ENCODE data around the gene DNAH10.

DNA sequence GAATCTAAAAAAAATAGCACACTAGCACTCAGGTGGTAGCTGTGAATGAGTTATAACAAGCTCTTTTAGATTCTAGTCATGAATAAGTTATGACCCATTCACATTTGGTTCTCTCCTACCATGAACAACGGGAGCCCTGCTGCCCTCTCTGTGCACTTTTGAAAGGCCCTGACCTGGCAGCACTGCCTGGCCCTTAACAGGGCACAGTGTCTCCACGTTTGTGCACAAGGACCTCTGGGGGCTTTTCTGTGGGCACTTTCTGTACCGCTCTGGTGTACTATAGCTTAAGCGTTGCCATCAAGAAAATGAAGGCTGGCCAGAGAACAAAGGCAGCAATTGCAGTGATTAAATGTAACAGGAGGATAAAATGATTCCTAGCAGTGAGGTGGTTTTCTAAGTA is 189.4 kb downstream of the DNAH10 start:
- TF ChIP-seq ZSCAN31 (CRISPR knock-in tag; IDR thresholded peaks at IDR 0.05; ENCODE audit: low read depth) (no peak), GABPA (IDR thresholded peaks at IDR 0.05; ENCODE audit: low read depth, low read length) (no peak), GABPA (CRISPR knock-in tag; IDR thresholded peaks at IDR 0.05; ENCODE audit: low read depth) (no peak), ZNF460 (CRISPR knock-in tag; IDR thresholded peaks at IDR 0.05; ENCODE audit: borderline replicate concordance) (no peak), EP300 (IDR thresholded peaks at IDR 0.05; ENCODE audit: low read depth in 2 of 2, low read length in 2 of 2) (no peak), EP300 (CRISPR knock-in tag; IDR thresholded peaks at IDR 0.05; ENCODE audit: borderline replicate concordance) (no peak), XBP1 (CRISPR knock-in tag; IDR thresholded peaks at IDR 0.05) (no peak)
- TF ChIP-seq, protein P1, sequence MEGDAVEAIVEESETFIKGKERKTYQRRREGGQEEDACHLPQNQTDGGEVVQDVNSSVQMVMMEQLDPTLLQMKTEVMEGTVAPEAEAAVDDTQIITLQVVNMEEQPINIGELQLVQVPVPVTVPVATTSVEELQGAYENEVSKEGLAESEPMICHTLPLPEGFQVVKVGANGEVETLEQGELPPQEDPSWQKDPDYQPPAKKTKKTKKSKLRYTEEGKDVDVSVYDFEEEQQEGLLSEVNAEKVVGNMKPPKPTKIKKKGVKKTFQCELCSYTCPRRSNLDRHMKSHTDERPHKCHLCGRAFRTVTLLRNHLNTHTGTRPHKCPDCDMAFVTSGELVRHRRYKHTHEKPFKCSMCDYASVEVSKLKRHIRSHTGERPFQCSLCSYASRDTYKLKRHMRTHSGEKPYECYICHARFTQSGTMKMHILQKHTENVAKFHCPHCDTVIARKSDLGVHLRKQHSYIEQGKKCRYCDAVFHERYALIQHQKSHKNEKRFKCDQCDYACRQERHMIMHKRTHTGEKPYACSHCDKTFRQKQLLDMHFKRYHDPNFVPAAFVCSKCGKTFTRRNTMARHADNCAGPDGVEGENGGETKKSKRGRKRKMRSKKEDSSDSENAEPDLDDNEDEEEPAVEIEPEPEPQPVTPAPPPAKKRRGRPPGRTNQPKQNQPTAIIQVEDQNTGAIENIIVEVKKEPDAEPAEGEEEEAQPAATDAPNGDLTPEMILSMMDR (CRISPR knock-in tag; IDR thresholded peaks at IDR 0.05), result no peak
- TF ChIP-seq, protein P2, sequence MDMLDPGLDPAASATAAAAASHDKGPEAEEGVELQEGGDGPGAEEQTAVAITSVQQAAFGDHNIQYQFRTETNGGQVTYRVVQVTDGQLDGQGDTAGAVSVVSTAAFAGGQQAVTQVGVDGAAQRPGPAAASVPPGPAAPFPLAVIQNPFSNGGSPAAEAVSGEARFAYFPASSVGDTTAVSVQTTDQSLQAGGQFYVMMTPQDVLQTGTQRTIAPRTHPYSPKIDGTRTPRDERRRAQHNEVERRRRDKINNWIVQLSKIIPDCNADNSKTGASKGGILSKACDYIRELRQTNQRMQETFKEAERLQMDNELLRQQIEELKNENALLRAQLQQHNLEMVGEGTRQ (IDR thresholded peaks at IDR 0.05; ENCODE audit: low read depth, low read length), result no peak
- TF ChIP-seq, protein P2 (CRISPR knock-in tag; IDR thresholded peaks at IDR 0.05; ENCODE audit: borderline replicate concordance), result no peak
- TF ChIP-seq, protein P3, sequence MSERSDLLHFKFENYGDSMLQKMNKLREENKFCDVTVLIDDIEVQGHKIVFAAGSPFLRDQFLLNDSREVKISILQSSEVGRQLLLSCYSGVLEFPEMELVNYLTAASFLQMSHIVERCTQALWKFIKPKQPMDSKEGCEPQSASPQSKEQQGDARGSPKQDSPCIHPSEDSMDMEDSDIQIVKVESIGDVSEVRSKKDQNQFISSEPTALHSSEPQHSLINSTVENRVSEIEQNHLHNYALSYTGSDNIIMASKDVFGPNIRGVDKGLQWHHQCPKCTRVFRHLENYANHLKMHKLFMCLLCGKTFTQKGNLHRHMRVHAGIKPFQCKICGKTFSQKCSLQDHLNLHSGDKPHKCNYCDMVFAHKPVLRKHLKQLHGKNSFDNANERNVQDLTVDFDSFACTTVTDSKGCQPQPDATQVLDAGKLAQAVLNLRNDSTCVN (CRISPR knock-in tag; IDR thresholded peaks at IDR 0.05; ENCODE audit: borderline replicate concordance), result no peak
